NCI-H446 treated with DMSO at 0.1 percent for 48 hours (cell line): ENCODE measurements around the gene BTBD9.

Experiments
- DNase-seq: peaks from one replicate; lab custom pipeline; 2025; lab: John Stamatoyannopoulos, UW

The BTBD9 gene

GRCh38 chr6:38341496-38341895 is 298.2 kb downstream of the BTBD9 start:
- DNase-seq = no peak

- no peak for DNase-seq
Observed at GRCh38 chr6:38339914-38340313, 299.8 kb downstream of the BTBD9 start.

- no peak for DNase-seq
Observed at GRCh38 chr6:38337819-38338465, 301.8 kb downstream of the BTBD9 start.

- DNase-seq = no peak
Observed at GRCh38 chr6:38336922-38337321, 302.8 kb downstream of the BTBD9 start.

GRCh38 chr6:38326837-38327236 is 312.9 kb downstream of the BTBD9 start:
- DNase-seq = no peak

- no peak for DNase-seq
Observed at GRCh38 chr6:38323216-38323615, 316.5 kb downstream of the BTBD9 start.

- DNase-seq = no peak
Observed at GRCh38 chr6:38322138-38322537, 317.6 kb downstream of the BTBD9 start.

- DNase-seq = no peak
Observed at GRCh38 chr6:38320843-38321242, 318.9 kb downstream of the BTBD9 start.

GRCh38 chr6:38320358-38320757 is 319.4 kb downstream of the BTBD9 start:
- no peak for DNase-seq

- DNase-seq = no peak
Observed at GRCh38 chr6:38319256-38320212, 320.2 kb downstream of the BTBD9 start.

GRCh38 chr6:38316099-38316868 is 323.4 kb downstream of the BTBD9 start:
- no peak for DNase-seq

- no peak for DNase-seq
Observed at GRCh38 chr6:38311201-38311600, 328.5 kb downstream of the BTBD9 start.

GRCh38 chr6:38310061-38310460 is 329.7 kb downstream of the BTBD9 start:
- DNase-seq = no peak

GRCh38 chr6:38307740-38308139 is 332.0 kb downstream of the BTBD9 start:
- DNase-seq = no peak

- no peak for DNase-seq
Observed at GRCh38 chr6:38306931-38307330, 332.8 kb downstream of the BTBD9 start.

GRCh38 chr6:38305995-38306681 is 333.6 kb downstream of the BTBD9 start:
- DNase-seq = no peak

GRCh38 chr6:38302838-38303237 is 336.9 kb downstream of the BTBD9 start:
- DNase-seq = no peak

GRCh38 chr6:38302081-38302480 is 337.6 kb downstream of the BTBD9 start:
- DNase-seq = no peak

GRCh38 chr6:38290133-38290799 is 349.5 kb downstream of the BTBD9 start:
- no peak for DNase-seq

GRCh38 chr6:38287487-38287886 is 352.2 kb downstream of the BTBD9 start:
- DNase-seq = no peak

GRCh38 chr6:38284802-38285394 is 354.8 kb downstream of the BTBD9 start:
- no peak for DNase-seq
